ENCODE data around the gene POLK.

The POLK gene

GRCh38 chr5:75630875-75631274 lies 119.2 kb downstream of the POLK start:
- no peak for TF ChIP-seq CTCF (IDR thresholded peaks at IDR 0.05; ENCODE audit: low read depth, low read length)
- no peak overlapping the region for H3K4me3 ChIP-seq (ENCODE audit: low read depth, low read length)
- DNase-seq (ENCODE audit: low read depth, low spot score) = no peak
- in situ Hi-C loops (cut with HindIII; ENCODE audit: low sequenced_read_pairs) = no loop called here

- no peak for TF ChIP-seq CTCF (IDR thresholded peaks at IDR 0.05; ENCODE audit: low read depth, low read length)
- no peak for DNase-seq (ENCODE audit: low read depth, low spot score)
- H3K4me3 ChIP-seq (ENCODE audit: low read depth, low read length) = no peak overlapping the region
- in situ Hi-C loops (cut with HindIII; ENCODE audit: low sequenced_read_pairs) = no loop called here
Observed at GRCh38 chr5:75632321-75632720, 120.6 kb downstream of the POLK start.

GRCh38 chr5:75637949-75638348 lies 126.3 kb downstream of the POLK start:
- H3K4me3 ChIP-seq (ENCODE audit: low read depth, low read length) = no peak overlapping the region
- in situ Hi-C loops (cut with HindIII; ENCODE audit: low sequenced_read_pairs) = no loop called here
- TF ChIP-seq CTCF (IDR thresholded peaks at IDR 0.05; ENCODE audit: low read depth, low read length) = no peak
- no peak for DNase-seq (ENCODE audit: low read depth, low spot score)

- in situ Hi-C loops (cut with HindIII; ENCODE audit: low sequenced_read_pairs) = no loop called here
- no peak for TF ChIP-seq CTCF (IDR thresholded peaks at IDR 0.05; ENCODE audit: low read depth, low read length)
- no peak for DNase-seq (ENCODE audit: low read depth, low spot score)
- H3K4me3 ChIP-seq (ENCODE audit: low read depth, low read length) = no peak overlapping the region
Observed at GRCh38 chr5:75639535-75640311, 128.0 kb downstream of the POLK start.

- no peak overlapping the region for H3K4me3 ChIP-seq (ENCODE audit: low read depth, low read length)
- peak; percentile 73 for DNase-seq (ENCODE audit: low read depth, low spot score)
- no peak for TF ChIP-seq CTCF (IDR thresholded peaks at IDR 0.05; ENCODE audit: low read depth, low read length)
- in situ Hi-C loops (cut with HindIII; ENCODE audit: low sequenced_read_pairs) = no loop called here
Observed at GRCh38 chr5:75640395-75640794, 128.7 kb downstream of the POLK start.

- DNase-seq (ENCODE audit: low read depth, low spot score) = no peak
- in situ Hi-C loops (cut with HindIII; ENCODE audit: low sequenced_read_pairs) = no loop called here
- no peak overlapping the region for H3K4me3 ChIP-seq (ENCODE audit: low read depth, low read length)
- no peak for TF ChIP-seq CTCF (IDR thresholded peaks at IDR 0.05; ENCODE audit: low read depth, low read length)
Observed at GRCh38 chr5:75640826-75641225, 129.1 kb downstream of the POLK start.

Data from astrocyte of the spinal cord (primary cell).